Astrocyte of the cerebellum (primary cell): Measurements from ENCODE around the gene USF2.

Source experiments
- DNase-seq: peaks from one replicate; pipeline ENCODE4 v3.0.0-alpha.2; 2011; ENCODE audit warnings: low read depth
- H3K4me3 ChIP-seq: 2 replicates; pipeline ENCODE4 v1.5.1; 2011; ENCODE audit warnings: mild to moderate bottlenecking, low read depth, low read length, moderate library complexity
- CTCF ChIP-seq: IDR thresholded peaks from 2 replicates; pipeline ENCODE4 v1.5.1; 2012; ENCODE audit warnings: low read length, low read depth, moderate library complexity, mild to moderate bottlenecking; ENCODE audit errors: missing control alignments
- in situ Hi-C: cut with HindIII; loops from 2 replicates; pipeline ENCODE4 v1.10.0; 2017; ENCODE audit warnings: low sequenced_read_pairs

Gene USF2

GRCh38 chr19:35318679-35319448 lies 50.1 kb downstream of the USF2 start:
- no peak for DNase-seq
- H3K4me3 ChIP-seq: no peak overlapping the region
- no peak for TF ChIP-seq CTCF
- in situ Hi-C loops: no loop called here

GRCh38 chr19:35320065-35320713 lies 51.4 kb downstream of the USF2 start:
- no peak overlapping the region for H3K4me3 ChIP-seq
- in situ Hi-C loops: no loop called here
- TF ChIP-seq CTCF: no peak
- no peak for DNase-seq

- no peak overlapping the region for H3K4me3 ChIP-seq
- DNase-seq: no peak
- no peak for TF ChIP-seq CTCF
- in situ Hi-C loops: no loop called here
Observed at GRCh38 chr19:35321291-35321690, 52.5 kb downstream of the USF2 start.

GRCh38 chr19:35322014-35322413 lies 53.3 kb downstream of the USF2 start:
- H3K4me3 ChIP-seq: no peak overlapping the region
- DNase-seq: no peak
- in situ Hi-C loops: no loop called here
- no peak for TF ChIP-seq CTCF

GRCh38 chr19:35327642-35328041 lies 58.9 kb downstream of the USF2 start:
- no peak for TF ChIP-seq CTCF
- in situ Hi-C loops: no loop called here
- DNase-seq: no peak
- no peak overlapping the region for H3K4me3 ChIP-seq

- no peak within 1 kb of the TSS for H3K4me3 ChIP-seq
- in situ Hi-C loops: no loop called here
- TF ChIP-seq CTCF: no peak
- no peak for DNase-seq
Observed at GRCh38 chr19:35328851-35329285, 60.1 kb downstream of the USF2 start, which contains the start of gene CD22. TSS of gene CD22 (plus strand) at chr19:35329187. CDS start at chr19:35332041, 2,854 bp downstream.
